ENCODE data around the gene NDUFAF8.

Gene NDUFAF8

DNA sequence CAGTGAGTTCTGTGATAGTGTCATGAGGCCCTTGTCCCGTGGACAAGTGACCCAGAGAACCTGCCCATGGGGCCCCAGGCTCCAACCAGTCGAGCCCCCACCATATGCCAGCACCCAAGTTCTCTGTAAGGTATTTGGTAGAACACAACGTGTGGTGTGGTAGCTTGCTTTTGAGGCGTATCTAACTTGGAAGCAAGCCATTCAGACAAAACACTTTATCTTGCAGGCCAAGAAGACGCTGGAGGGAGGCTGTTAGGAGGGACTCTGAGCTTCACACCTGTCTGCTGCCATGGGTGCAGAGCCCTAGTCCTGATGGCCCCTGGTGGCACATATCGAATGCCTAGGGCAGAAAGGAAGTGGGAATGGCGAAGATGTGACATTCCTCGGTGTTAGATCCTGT is 1.6 kb downstream of the NDUFAF8 start:
- POLR2A ChIA-PET, result no interaction called here
- no peak for DNase-seq (ENCODE audit: extremely low spot score)
- TF ChIP-seq, protein P1, sequence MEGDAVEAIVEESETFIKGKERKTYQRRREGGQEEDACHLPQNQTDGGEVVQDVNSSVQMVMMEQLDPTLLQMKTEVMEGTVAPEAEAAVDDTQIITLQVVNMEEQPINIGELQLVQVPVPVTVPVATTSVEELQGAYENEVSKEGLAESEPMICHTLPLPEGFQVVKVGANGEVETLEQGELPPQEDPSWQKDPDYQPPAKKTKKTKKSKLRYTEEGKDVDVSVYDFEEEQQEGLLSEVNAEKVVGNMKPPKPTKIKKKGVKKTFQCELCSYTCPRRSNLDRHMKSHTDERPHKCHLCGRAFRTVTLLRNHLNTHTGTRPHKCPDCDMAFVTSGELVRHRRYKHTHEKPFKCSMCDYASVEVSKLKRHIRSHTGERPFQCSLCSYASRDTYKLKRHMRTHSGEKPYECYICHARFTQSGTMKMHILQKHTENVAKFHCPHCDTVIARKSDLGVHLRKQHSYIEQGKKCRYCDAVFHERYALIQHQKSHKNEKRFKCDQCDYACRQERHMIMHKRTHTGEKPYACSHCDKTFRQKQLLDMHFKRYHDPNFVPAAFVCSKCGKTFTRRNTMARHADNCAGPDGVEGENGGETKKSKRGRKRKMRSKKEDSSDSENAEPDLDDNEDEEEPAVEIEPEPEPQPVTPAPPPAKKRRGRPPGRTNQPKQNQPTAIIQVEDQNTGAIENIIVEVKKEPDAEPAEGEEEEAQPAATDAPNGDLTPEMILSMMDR (IDR thresholded peaks at IDR 0.05; ENCODE audit: control extremely low read depth, extremely low read depth, low read depth, missing control alignments), result no peak
- CTCF ChIA-PET, result interaction anchor here (1.0 to 5.0 kb wide), 3 partner anchors 18 to 97 kb away, joined by 3 to 39 read pairs (median 3); partner anchors contain the start of gene CEP131

DNA sequence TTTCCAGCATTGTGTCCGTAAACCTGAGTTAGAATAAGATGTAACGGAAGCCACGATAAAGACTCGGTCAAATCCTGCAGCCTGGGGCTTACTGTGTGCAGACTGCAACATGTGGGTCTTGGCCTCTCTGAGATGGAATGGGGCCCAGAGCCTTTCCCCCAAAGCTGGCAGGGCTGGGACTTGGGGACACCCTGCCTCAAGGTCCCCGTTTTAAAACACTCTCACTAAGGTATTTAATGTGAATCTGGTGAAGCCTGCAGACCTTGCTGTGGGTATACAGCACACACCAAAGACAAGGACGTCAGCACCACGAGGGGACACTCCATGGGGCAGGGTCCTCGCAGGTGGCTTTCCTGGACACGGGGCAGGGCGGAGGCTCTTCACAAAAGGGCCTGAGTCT is 2.1 kb downstream of the NDUFAF8 start:
- CTCF ChIA-PET, result interaction anchor here (1.0 to 5.0 kb wide), 3 partner anchors 18 to 98 kb away, joined by 3 to 39 read pairs (median 3); partner anchors contain the start of gene CEP131
- TF ChIP-seq, protein P1 (IDR thresholded peaks at IDR 0.05; ENCODE audit: control extremely low read depth, extremely low read depth, low read depth, missing control alignments), result no peak

DNA sequence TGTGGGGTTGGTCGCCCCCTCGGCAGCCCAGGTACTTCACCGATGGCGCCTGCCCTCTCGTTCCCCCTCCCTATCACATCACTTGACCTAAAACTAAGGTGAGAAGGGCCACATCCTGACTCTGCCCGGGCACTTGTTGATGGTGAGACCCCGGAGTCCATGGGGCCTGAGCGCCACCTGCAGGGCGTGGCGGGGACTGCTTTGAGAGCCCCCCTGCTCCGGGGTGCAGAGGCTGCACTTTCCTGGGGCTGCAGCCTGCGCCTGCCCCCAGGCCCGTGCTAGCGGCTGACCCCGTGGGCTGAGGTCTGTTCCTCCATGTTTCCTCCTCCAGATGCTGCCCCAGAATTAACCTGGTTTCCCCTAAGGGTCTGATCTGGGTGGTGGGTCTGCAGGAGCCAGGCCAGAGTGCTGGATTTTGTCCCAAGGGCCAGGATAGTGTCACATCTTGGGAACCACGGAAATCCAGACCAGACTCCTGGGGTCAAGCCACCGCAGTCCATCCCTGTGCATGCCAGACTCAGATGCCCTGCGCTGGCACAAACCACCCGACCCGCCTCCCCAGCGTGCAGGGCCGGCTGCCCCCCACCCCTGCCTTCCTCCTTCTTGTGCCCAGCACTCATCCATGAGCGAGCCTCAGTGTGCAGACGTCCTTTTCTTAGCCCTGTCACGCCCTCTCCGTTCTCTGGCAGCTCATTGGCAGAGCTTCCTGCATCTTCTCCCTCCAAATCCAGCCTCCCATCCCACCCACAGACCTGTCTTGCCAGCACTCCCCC is 2.7 kb downstream of the NDUFAF8 start:
- DNase-seq (ENCODE audit: extremely low spot score), result peak; percentile 80
- CTCF ChIA-PET, result interaction anchor here (0.8 to 5.0 kb wide), 4 partner anchors 11 to 101 kb away, joined by 3 to 39 read pairs (median 4); no protein-coding TSS in a partner anchor
- POLR2A ChIA-PET, result no interaction called here
- TF ChIP-seq, protein P1 (IDR thresholded peaks at IDR 0.05; ENCODE audit: control extremely low read depth, extremely low read depth, low read depth, missing control alignments), result peak; percentile 94

More for the DNA sequence above, 2.1 kb downstream of the NDUFAF8 start:
- POLR2A ChIA-PET, result no interaction called here
- no peak for DNase-seq (ENCODE audit: extremely low spot score)

DNA sequence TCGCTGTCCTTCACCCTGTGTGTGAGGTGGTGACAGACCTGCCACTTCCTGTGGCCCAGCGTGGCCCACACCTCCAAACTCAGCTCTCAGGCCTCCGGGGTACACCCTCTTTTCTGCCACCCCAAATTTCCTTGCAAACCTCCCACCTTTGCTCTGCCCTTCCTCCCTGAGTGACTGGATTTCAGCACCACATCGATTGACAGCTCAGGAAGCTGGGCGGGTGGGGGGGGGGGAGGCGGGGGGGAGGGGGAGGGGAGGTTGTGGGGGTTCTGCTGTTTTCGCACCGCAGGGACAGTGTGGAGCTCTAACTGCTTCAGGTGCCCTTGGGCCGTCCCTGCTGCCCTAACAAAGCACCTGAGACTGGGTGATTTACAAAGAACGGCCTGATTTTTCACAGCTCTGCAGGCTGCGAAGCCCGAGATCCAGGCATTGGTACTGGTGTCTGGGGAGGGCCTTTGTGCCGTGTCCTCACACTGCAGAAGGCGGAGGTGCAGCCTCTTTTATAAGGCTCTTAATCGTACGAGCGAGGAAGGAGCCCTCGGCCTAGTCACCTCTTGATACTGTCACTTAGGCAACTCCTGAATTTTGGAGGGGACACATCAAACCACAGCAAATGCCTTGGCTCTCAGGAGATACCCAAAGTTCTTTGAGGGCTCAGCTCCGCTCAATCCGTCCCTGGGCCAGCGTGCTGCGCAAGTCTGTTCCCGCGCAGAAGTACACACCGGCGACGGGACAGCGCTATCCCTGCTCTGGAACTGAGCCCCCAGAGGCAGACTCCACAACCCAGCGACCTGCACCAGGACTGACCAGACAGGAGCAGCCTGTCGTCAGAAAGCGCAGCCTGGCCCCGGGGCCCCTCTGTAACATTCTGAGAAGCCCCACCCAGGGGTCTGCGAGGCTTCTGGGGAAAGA is 3.6 kb downstream of the NDUFAF8 start:
- TF ChIP-seq, protein P1 (IDR thresholded peaks at IDR 0.05; ENCODE audit: control extremely low read depth, extremely low read depth, low read depth, missing control alignments), result no peak
- POLR2A ChIA-PET, result no interaction called here
- DNase-seq (ENCODE audit: extremely low spot score), result no peak
- CTCF ChIA-PET, result interaction anchor here (0.8 to 5.0 kb wide), 4 partner anchors 10 to 101 kb away, joined by 3 to 39 read pairs (median 4); no protein-coding TSS in a partner anchor

DNA sequence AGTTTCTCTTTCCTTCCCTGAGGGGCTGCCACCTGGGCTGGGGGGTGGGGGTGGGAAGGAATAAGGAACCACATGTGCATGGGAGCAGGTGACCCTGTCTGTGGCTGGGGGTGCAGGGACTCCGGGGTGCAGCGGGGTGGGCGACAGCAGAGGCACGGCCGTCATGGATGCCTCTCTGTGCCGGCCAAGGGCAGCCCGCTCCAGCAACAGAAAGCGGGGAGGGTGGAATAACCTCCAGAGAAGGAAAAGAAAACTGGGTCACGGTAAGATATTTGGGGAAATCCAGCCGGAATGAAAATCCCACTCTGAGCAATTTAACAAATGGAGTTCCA is 4.2 kb downstream of the NDUFAF8 start:
- no peak for DNase-seq (ENCODE audit: extremely low spot score)
- POLR2A ChIA-PET, result no interaction called here
- TF ChIP-seq, protein P1 (IDR thresholded peaks at IDR 0.05; ENCODE audit: control extremely low read depth, extremely low read depth, low read depth, missing control alignments), result no peak
- CTCF ChIA-PET, result interaction anchor here (1.7 to 5.0 kb wide), 2 partner anchors 10 to 100 kb away, joined by 3 to 39 read pairs; no protein-coding TSS in a partner anchor

DNA sequence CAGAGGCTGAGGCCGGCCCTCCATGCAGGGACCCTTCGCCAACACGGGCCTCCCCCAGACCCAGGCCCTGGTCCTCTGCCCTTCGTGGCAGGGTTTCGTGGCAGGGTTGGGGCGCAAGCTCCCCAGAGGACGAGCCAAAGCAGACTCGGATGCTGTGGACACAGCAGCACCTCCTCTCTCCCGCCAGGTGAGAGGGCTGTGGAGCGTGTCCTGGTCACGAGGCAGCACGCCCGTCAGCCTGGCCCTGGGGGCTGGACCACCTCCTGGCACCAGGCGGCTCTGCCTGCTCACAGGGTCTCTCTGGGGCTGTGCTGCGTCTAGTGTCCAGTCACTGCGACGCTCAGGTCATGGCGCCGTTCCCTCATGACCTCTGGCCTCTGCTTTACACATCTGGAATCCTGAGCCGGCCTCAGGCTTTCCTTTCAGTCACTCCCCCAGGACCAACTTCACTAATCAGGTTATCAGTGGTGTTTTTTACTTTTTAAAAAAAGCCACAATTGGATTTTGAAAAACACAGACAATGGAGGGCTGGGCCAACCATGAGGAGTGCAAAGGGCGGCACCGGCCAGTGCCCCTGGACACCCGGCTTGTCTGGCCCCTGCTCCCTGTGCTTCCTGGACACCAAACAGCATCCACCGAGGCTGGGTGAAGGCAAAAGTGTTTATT is 5.4 kb downstream of the NDUFAF8 start:
- no peak for DNase-seq (ENCODE audit: extremely low spot score)
- POLR2A ChIA-PET, result no interaction called here
- TF ChIP-seq, protein P1 (IDR thresholded peaks at IDR 0.05; ENCODE audit: control extremely low read depth, extremely low read depth, low read depth, missing control alignments), result no peak
- CTCF ChIA-PET, result interaction anchor here (0.9 to 2.6 kb wide), 3 partner anchors 8 to 240 kb away, joined by 3 to 9 read pairs (median 5); no protein-coding TSS in a partner anchor

Data from GM10248 (cell line).